Activated CD8-positive, alpha-beta memory T cell treated with anti-CD3 and anti-CD28 coated beads for 36 hours (primary cell): Measurements from ENCODE around the gene DOCK9. TPM values are rescaled to one million over a fixed set of nuclear protein-coding genes. Genes with fewer than 3 reads are reported as not detected.
"Not testable (repeated sequence)": the region's sequence is repeated elsewhere in the genome, so short reads cannot be mapped to it uniquely, and the experiment has no call there.

Source experiments
- CTCF ChIA-PET: fragments of 350-600 bp; sonication (Branson Sonifier 250); formaldehyde crosslinking; loops from one replicate; lab custom pipeline; 2021; ENCODE audit warnings: antibody characterized with exemption; lab: Charles Lee
- POLR2A ChIA-PET: fragments of 350-600 bp; sonication (Branson Sonifier 250); formaldehyde crosslinking; loops from one replicate; lab custom pipeline; 2021; ENCODE audit warnings: antibody characterized with exemption; lab: Charles Lee
- total RNA-seq, 2 experiments: library from RNA; stranded (reverse); gene quantifications; one replicate each; pipeline ENCODE4 v1.2.3, GENCODE V29; 2021

The DOCK9 gene
- total RNA-seq, 2 experiments from 2014 or later = 33.0 to 38.6 TPM

GRCh38 chr13:98822225-98822606 is 155.6 kb downstream of the DOCK9 start:
- ChIA-PET CTCF (no interaction called here), POLR2A (no interaction called here)

- POLR2A ChIA-PET = no interaction called here
- CTCF ChIA-PET = no interaction called here
Measured at GRCh38 chr13:98821372-98822224, 156.3 kb downstream of the DOCK9 start.

GRCh38 chr13:98820744-98821371 is 157.0 kb downstream of the DOCK9 start:
- ChIA-PET CTCF (interaction anchor here (0.7 kb wide), 1 partner anchor 277 kb away, joined by 3 read pairs; no protein-coding TSS in a partner anchor), POLR2A (no interaction called here)

- ChIA-PET POLR2A (no interaction called here), CTCF (interaction anchor here (0.7 kb wide), 1 partner anchor 276 kb away, joined by 3 read pairs; no protein-coding TSS in a partner anchor)
Measured at GRCh38 chr13:98820300-98820699, 157.6 kb downstream of the DOCK9 start.

- ChIA-PET POLR2A (no interaction called here), CTCF (no interaction called here)
Measured at GRCh38 chr13:98819382-98820010, 158.4 kb downstream of the DOCK9 start.

GRCh38 chr13:98816406-98816805 is 161.5 kb downstream of the DOCK9 start:
- CTCF ChIA-PET = no interaction called here

GRCh38 chr13:98813993-98814392 is 163.9 kb downstream of the DOCK9 start:
- ChIA-PET POLR2A (no interaction called here), CTCF (no interaction called here)

More at GRCh38 chr13:98816406-98816805, 161.5 kb downstream of the DOCK9 start:
- POLR2A ChIA-PET = no interaction called here

GRCh38 chr13:98812186-98812790 is 165.6 kb downstream of the DOCK9 start:
- CTCF ChIA-PET = not testable (repeated sequence)
- POLR2A ChIA-PET = interaction anchor here (0.7 kb wide), 1 partner anchor 425 kb away, joined by 3 read pairs; no protein-coding TSS in a partner anchor

GRCh38 chr13:98810746-98811145 is 167.1 kb downstream of the DOCK9 start:
- POLR2A ChIA-PET = no interaction called here
- CTCF ChIA-PET = no interaction called here

GRCh38 chr13:98809345-98809777 is 168.5 kb downstream of the DOCK9 start:
- ChIA-PET CTCF (no interaction called here), POLR2A (no interaction called here)

GRCh38 chr13:98807774-98808173 is 170.1 kb downstream of the DOCK9 start:
- CTCF ChIA-PET = no interaction called here
- POLR2A ChIA-PET = no interaction called here

- ChIA-PET CTCF (no interaction called here), POLR2A (no interaction called here)
Measured at GRCh38 chr13:98804336-98804855, 173.5 kb downstream of the DOCK9 start.

GRCh38 chr13:98803921-98804320 is 173.9 kb downstream of the DOCK9 start:
- ChIA-PET CTCF (no interaction called here), POLR2A (no interaction called here)

GRCh38 chr13:98803111-98803561 is 174.7 kb downstream of the DOCK9 start:
- POLR2A ChIA-PET = no interaction called here
- CTCF ChIA-PET = no interaction called here

- ChIA-PET CTCF (no interaction called here), POLR2A (no interaction called here)
Measured at GRCh38 chr13:98802559-98802958, 175.3 kb downstream of the DOCK9 start.

- POLR2A ChIA-PET = no interaction called here
- CTCF ChIA-PET = interaction anchor here (0.8 kb wide), 1 partner anchor 20 kb away, joined by 3 read pairs; no protein-coding TSS in a partner anchor
Measured at GRCh38 chr13:98801626-98802418, 176.0 kb downstream of the DOCK9 start.

- ChIA-PET POLR2A (no interaction called here), CTCF (no interaction called here)
Measured at GRCh38 chr13:98800078-98800477, 177.8 kb downstream of the DOCK9 start.

GRCh38 chr13:98798849-98799645 is 178.8 kb downstream of the DOCK9 start:
- CTCF ChIA-PET = no interaction called here
- POLR2A ChIA-PET = no interaction called here
